DLD1 (cell line): ENCODE measurements around the gene QKI.

Experiments used
- in situ Hi-C: cut with HindIII; loops from 2 replicates; pipeline ENCODE4 v1.10.0; 2017; ENCODE audit warnings: low sequenced_read_pairs

QKI gene

GRCh38 chr6:163391985-163392384, 22.5 kb upstream of the QKI start:
- in situ Hi-C loops = no loop called here

- in situ Hi-C loops = no loop called here
Measured at GRCh38 chr6:163392533-163392932, 22.0 kb upstream of the QKI start.

GRCh38 chr6:163393923-163394322, 20.6 kb upstream of the QKI start:
- in situ Hi-C loops = no loop called here

GRCh38 chr6:163394659-163395058, 19.9 kb upstream of the QKI start:
- in situ Hi-C loops = no loop called here

GRCh38 chr6:163395122-163395830, 19.2 kb upstream of the QKI start:
- in situ Hi-C loops = no loop called here

GRCh38 chr6:163395831-163396185, 18.7 kb upstream of the QKI start:
- in situ Hi-C loops = no loop called here

GRCh38 chr6:163397326-163397725, 17.2 kb upstream of the QKI start:
- in situ Hi-C loops = no loop called here

GRCh38 chr6:163398115-163398514, 16.4 kb upstream of the QKI start:
- in situ Hi-C loops = no loop called here

- in situ Hi-C loops = no loop called here
Measured at GRCh38 chr6:163398815-163399214, 15.7 kb upstream of the QKI start.

- in situ Hi-C loops = loop anchor here (5.0 kb wide), 1 partner anchor 103 kb away; no protein-coding TSS in a partner anchor
Measured at GRCh38 chr6:163400509-163400908, 14.0 kb upstream of the QKI start.

GRCh38 chr6:163401039-163401885, 13.3 kb upstream of the QKI start:
- in situ Hi-C loops = loop anchor here (5.0 kb wide), 1 partner anchor 104 kb away; no protein-coding TSS in a partner anchor

GRCh38 chr6:163402616-163403015, 11.9 kb upstream of the QKI start:
- in situ Hi-C loops = loop anchor here (5.0 kb wide), 1 partner anchor 105 kb away; no protein-coding TSS in a partner anchor

GRCh38 chr6:163404825-163405265, 9.7 kb upstream of the QKI start:
- in situ Hi-C loops = loop anchor here (5.0 kb wide), 1 partner anchor 108 kb away; no protein-coding TSS in a partner anchor

- in situ Hi-C loops = no loop called here
Measured at GRCh38 chr6:163405412-163406309, 8.9 kb upstream of the QKI start.

GRCh38 chr6:163406366-163406765, 8.2 kb upstream of the QKI start:
- in situ Hi-C loops = no loop called here

- in situ Hi-C loops = no loop called here
Measured at GRCh38 chr6:163406830-163407229, 7.7 kb upstream of the QKI start.

- in situ Hi-C loops = no loop called here
Measured at GRCh38 chr6:163408352-163408991, 6.0 kb upstream of the QKI start.

- in situ Hi-C loops = no loop called here
Measured at GRCh38 chr6:163409712-163410111, 4.8 kb upstream of the QKI start.

GRCh38 chr6:163412341-163412740, 2.2 kb upstream of the QKI start:
- in situ Hi-C loops = no loop called here

GRCh38 chr6:163412801-163413344, 1.6 kb upstream of the QKI start:
- in situ Hi-C loops = no loop called here
